ENCODE data around the gene LRP6.

LRP6 gene

DNA sequence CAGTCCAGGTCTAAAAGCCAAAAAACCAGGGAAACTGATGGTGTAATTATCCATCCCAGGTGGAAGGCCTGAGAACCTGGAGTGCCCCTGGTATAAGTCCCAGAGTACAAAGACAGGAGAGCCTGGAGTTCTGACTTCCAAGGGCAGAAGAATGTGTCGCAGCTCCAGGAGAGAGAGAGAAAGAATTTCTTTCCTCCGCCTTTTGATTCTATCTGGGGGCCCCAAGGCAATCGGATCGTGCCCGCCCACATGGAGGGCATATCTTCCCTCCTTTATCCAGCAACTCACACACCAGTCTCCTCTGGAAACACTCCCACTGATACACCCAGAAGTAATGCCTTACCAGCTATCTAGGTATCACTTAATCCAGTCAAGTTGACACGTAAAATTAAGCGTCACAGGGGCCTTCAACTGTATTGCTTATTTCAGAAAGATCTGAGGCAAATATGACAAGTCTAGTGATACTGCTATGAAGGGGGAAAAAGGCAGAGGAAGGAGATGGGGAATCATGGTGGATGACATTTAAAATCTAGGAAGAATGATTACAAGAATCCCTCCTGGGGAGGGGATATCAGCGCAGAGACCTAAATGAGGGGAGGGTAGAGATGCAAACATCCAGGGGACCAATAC is 30.5 kb upstream of the LRP6 start:
- H3K27ac ChIP-seq, result no peak overlapping the region
- no peaks in the 10 kb centered on the region for H3K36me3 ChIP-seq
- H3K4me3 ChIP-seq (ENCODE audit: low read depth in 1 of 2, low read length in 1 of 2), result no peak overlapping the region
- TF ChIP-seq, protein P1, sequence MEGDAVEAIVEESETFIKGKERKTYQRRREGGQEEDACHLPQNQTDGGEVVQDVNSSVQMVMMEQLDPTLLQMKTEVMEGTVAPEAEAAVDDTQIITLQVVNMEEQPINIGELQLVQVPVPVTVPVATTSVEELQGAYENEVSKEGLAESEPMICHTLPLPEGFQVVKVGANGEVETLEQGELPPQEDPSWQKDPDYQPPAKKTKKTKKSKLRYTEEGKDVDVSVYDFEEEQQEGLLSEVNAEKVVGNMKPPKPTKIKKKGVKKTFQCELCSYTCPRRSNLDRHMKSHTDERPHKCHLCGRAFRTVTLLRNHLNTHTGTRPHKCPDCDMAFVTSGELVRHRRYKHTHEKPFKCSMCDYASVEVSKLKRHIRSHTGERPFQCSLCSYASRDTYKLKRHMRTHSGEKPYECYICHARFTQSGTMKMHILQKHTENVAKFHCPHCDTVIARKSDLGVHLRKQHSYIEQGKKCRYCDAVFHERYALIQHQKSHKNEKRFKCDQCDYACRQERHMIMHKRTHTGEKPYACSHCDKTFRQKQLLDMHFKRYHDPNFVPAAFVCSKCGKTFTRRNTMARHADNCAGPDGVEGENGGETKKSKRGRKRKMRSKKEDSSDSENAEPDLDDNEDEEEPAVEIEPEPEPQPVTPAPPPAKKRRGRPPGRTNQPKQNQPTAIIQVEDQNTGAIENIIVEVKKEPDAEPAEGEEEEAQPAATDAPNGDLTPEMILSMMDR (IDR thresholded peaks at IDR 0.05), result no peak
- H3K9me3 ChIP-seq, result no peaks in the 10 kb centered on the region
- peaks cover 4% of the 10 kb centered on the region for H3K27me3 ChIP-seq
- H3K4me1 ChIP-seq (ENCODE audit: control insufficient read depth in 1 of 2, insufficient read depth in 1 of 2, low read depth in 1 of 2, low read length in 1 of 2), result no peaks in the 10 kb centered on the region

DNA sequence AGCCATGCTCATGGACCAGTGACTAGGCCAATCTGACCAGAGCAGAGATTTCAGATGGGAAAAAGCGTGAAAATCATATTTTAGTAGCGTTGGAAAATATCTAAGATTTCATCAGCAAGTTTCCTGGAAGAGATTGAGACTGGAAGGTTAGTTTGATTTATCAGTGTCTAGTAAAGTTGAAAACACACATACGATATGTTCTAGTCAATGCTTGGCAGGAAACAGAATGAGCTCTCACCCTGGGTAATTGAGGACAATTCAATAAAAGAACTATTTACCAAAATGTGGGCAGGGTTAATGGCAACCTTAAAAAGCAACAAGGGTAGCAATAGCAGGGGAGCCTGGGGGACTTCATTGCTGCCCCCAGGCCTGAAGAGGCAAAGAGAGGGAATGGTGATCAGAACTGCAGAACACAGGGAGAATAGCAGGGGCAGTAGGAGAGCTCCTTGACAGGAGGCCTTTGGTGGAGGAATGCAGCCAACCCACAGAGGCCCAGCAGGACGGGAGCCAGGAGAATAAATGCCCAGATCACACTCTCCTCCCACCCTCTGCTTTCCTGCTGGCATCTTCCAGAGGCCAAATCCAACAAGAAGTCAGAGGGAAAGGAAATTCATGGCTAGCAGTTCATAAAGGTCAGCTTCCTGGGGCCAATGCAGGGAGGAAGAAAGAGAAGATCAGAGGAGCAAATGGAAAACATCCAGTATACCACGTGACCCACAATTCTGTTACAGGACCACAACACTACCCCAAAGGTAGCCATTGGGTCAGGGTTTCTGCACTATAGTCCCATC is 27.6 kb upstream of the LRP6 start:
- peaks cover 4% of the 10 kb centered on the region for H3K27me3 ChIP-seq
- H3K4me3 ChIP-seq (ENCODE audit: low read depth in 1 of 2, low read length in 1 of 2), result no peak overlapping the region
- H3K36me3 ChIP-seq, result no peaks in the 10 kb centered on the region
- no peak overlapping the region for H3K27ac ChIP-seq
- TF ChIP-seq, protein P1 (IDR thresholded peaks at IDR 0.05), result no peak
- no peaks in the 10 kb centered on the region for H3K9me3 ChIP-seq
- no peaks in the 10 kb centered on the region for H3K4me1 ChIP-seq (ENCODE audit: control insufficient read depth in 1 of 2, insufficient read depth in 1 of 2, low read depth in 1 of 2, low read length in 1 of 2)

DNA sequence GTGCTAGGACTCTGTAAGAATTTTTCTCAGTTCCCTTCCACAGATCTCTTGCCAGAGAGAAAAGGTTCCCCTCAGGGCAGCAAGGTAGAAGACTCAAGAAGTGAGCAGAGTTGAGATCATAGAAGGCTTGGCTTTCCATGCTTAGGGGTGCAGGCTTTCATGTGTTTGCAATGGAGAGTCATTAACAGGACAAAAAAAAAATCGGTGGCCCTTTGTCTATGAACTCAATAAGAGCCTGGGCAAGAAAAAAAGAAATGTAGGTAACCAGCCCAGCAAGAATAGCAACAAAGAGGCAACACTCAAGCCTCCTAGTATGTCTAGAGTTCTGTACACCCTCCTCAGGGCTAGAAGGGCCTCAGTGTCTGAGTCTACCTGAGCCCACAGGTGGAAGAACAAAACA is 23.4 kb upstream of the LRP6 start:
- no peaks in the 10 kb centered on the region for H3K27me3 ChIP-seq
- H3K4me1 ChIP-seq (ENCODE audit: control insufficient read depth in 1 of 2, insufficient read depth in 1 of 2, low read depth in 1 of 2, low read length in 1 of 2), result no peaks in the 10 kb centered on the region
- H3K4me3 ChIP-seq (ENCODE audit: low read depth in 1 of 2, low read length in 1 of 2), result no peak overlapping the region
- no peaks in the 10 kb centered on the region for H3K9me3 ChIP-seq
- TF ChIP-seq, protein P1 (IDR thresholded peaks at IDR 0.05), result no peak
- H3K27ac ChIP-seq, result no peak overlapping the region
- no peaks in the 10 kb centered on the region for H3K36me3 ChIP-seq

DNA sequence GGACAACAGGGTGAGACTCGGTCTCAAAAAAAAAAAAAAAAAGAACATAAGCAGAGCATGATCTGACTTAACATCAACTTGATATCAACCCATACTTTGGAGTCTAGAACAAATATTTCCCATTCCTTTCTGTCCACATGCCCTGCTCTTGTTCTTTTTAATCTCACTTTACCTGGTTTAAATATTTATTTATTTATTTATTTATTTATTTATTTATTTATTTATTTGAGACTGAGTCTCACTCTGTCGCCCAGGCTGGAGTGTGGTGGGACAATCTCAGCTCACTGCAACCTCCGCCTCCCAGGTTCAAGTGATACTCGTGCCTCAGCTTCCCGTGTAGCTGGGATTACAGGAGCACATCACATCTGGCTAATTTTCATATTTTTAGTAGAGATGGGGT is 19.6 kb upstream of the LRP6 start:
- H3K27me3 ChIP-seq, result peaks cover 23% of the 10 kb centered on the region
- H3K36me3 ChIP-seq, result no peaks in the 10 kb centered on the region
- no peaks in the 10 kb centered on the region for H3K9me3 ChIP-seq
- no peak overlapping the region for H3K27ac ChIP-seq
- H3K4me1 ChIP-seq (ENCODE audit: control insufficient read depth in 1 of 2, insufficient read depth in 1 of 2, low read depth in 1 of 2, low read length in 1 of 2), result no peaks in the 10 kb centered on the region
- TF ChIP-seq, protein P1 (IDR thresholded peaks at IDR 0.05), result no peak
- H3K4me3 ChIP-seq (ENCODE audit: low read depth in 1 of 2, low read length in 1 of 2), result no peak overlapping the region

DNA sequence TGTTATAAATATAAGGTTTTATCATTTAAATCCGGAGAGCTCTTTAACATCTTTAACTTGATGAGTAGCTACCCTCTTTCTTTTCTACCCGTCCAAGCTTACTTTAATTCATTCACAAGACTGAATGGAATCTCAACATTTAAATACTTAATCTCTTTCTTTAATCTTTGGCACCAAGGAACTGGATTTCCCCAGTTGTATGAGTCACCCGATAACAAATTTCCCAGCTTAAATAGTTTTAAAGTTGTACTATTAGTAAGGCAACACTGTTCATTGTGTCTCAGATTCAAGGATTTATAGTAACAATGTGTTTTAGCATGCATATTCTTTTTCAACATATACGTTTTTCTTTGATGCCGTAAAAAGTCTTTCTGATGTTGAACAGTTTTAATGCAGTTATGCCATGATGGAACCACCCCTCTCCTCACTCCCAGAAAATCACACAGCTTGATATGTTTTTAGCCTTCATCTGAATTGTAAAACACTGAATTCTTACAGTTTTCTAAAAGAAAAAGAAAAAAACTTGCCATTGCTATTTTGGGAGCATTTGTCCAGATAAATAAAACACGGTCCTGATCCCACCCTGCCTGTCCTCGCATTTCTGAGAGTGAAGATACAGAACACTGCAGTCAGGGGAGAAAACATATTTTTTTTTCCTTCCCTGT is 16.0 kb upstream of the LRP6 start:
- no peak overlapping the region for H3K27ac ChIP-seq
- H3K4me3 ChIP-seq (ENCODE audit: low read depth in 1 of 2, low read length in 1 of 2), result no peak overlapping the region
- H3K4me1 ChIP-seq (ENCODE audit: control insufficient read depth in 1 of 2, insufficient read depth in 1 of 2, low read depth in 1 of 2, low read length in 1 of 2), result no peaks in the 10 kb centered on the region
- no peaks in the 10 kb centered on the region for H3K9me3 ChIP-seq
- peaks cover 28% of the 10 kb centered on the region for H3K27me3 ChIP-seq
- no peaks in the 10 kb centered on the region for H3K36me3 ChIP-seq
- TF ChIP-seq, protein P1 (IDR thresholded peaks at IDR 0.05), result no peak
